Osteoblast (primary cell): ENCODE measurements around the gene CCDC138. TPM values are rescaled to one million over a fixed set of nuclear protein-coding genes. Genes with fewer than 3 reads are reported as not detected.

Experiments
- DNase-seq: peaks from one replicate; pipeline ENCODE4 v3.0.0; 2011; ENCODE audit warnings: low spot score, mixed read lengths; ENCODE audit not compliant: insufficient read length; ENCODE audit errors: missing footprints
- H2AFZ ChIP-seq: 2 replicates; pipeline ENCODE4 v1.6.0; 2011; ENCODE audit warnings: mild to moderate bottlenecking, low read length
- H3K27ac ChIP-seq: 2 replicates; pipeline ENCODE4 v1.5.1; 2011; ENCODE audit warnings: mild to moderate bottlenecking, low read depth, low read length, moderate library complexity
- H3K27me3 ChIP-seq: 2 replicates; pipeline ENCODE4 v1.6.0; 2012; ENCODE audit warnings: mild to moderate bottlenecking, control low read depth, inconsistent platforms, low read length, moderate library complexity; ENCODE audit not compliant: insufficient read depth
- H3K36me3 ChIP-seq: 2 replicates; pipeline ENCODE4 v1.5.1; 2011; ENCODE audit warnings: mild to moderate bottlenecking, low read length, control low read depth, moderate library complexity; ENCODE audit not compliant: insufficient read depth
- H3K4me1 ChIP-seq: 2 replicates; pipeline ENCODE4 v1.5.1; 2011; ENCODE audit warnings: mild to moderate bottlenecking, low read length, control low read depth, moderate library complexity; ENCODE audit not compliant: insufficient read depth
- H3K4me2 ChIP-seq: 2 replicates; pipeline ENCODE4 v1.6.0; 2011; ENCODE audit warnings: mild to moderate bottlenecking, low read length; ENCODE audit not compliant: insufficient read depth
- H3K4me3 ChIP-seq: fragments of 200-600 bp; sonication (generic); 3 replicates; pipeline ENCODE4 v1.5.1; 2012; ENCODE audit warnings: mild to moderate bottlenecking, low read length, inconsistent platforms; ENCODE audit not compliant: insufficient read depth
- H3K79me2 ChIP-seq: 2 replicates; pipeline ENCODE4 v1.6.0; 2012; ENCODE audit warnings: mild to moderate bottlenecking, low read length, control low read depth, inconsistent platforms; ENCODE audit not compliant: insufficient read depth
- H3K9me3 ChIP-seq: 2 replicates; pipeline ENCODE4 v1.5.1; 2011; ENCODE audit warnings: low read depth, low read length, control low read depth
- H4K20me1 ChIP-seq: 2 replicates; pipeline ENCODE4 v1.6.0; 2012; ENCODE audit warnings: mild to moderate bottlenecking, low read length, control low read depth; ENCODE audit not compliant: insufficient read depth
- total RNA-seq: library from RNA; depleted of rRNA; stranded (reverse); fragments of >200 nt; gene quantifications from 2 replicates; pipeline ENCODE4 v1.2.3, GENCODE V29; 2012
- TF ChIP-seq, protein P1 (sequence below): IDR thresholded peaks from 2 replicates; pipeline ENCODE4 v1.5.1; 2011; ENCODE audit warnings: mild to moderate bottlenecking, low read depth, low read length, moderate library complexity; ENCODE audit errors: extremely low read depth

Gene CCDC138
- total RNA-seq, 1 donor = 5.1 TPM

DNA sequence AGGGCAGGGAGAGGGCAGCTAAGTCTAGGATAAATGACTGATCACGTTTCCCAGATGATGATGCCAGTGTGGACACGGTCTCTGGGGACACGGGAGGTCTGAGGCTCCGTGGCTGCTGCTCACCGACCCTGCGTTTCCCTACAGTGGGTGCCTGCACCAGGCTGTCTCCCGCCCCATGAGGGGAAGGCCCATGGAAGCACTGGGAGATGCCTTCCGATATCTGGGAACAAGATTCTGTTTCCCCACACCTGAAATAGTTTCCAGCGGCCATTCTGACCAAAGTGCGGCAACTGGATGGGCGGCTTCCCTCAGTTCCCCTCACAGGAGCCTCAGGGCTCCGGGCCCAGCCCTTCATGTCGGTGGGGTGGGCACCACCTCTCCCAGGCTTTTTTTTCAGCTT lies 119.3 kb downstream of the CCDC138 start:
- H3K9me3 ChIP-seq = no peaks in the 10 kb centered on the region
- no peak overlapping the region for H2AFZ ChIP-seq
- no peaks in the 10 kb centered on the region for H4K20me1 ChIP-seq
- H3K4me2 ChIP-seq = no peak overlapping the region
- no peak for DNase-seq
- H3K27me3 ChIP-seq = peaks cover 42% of the 10 kb centered on the region
- H3K4me1 ChIP-seq = no peaks in the 10 kb centered on the region
- TF ChIP-seq, protein P1, sequence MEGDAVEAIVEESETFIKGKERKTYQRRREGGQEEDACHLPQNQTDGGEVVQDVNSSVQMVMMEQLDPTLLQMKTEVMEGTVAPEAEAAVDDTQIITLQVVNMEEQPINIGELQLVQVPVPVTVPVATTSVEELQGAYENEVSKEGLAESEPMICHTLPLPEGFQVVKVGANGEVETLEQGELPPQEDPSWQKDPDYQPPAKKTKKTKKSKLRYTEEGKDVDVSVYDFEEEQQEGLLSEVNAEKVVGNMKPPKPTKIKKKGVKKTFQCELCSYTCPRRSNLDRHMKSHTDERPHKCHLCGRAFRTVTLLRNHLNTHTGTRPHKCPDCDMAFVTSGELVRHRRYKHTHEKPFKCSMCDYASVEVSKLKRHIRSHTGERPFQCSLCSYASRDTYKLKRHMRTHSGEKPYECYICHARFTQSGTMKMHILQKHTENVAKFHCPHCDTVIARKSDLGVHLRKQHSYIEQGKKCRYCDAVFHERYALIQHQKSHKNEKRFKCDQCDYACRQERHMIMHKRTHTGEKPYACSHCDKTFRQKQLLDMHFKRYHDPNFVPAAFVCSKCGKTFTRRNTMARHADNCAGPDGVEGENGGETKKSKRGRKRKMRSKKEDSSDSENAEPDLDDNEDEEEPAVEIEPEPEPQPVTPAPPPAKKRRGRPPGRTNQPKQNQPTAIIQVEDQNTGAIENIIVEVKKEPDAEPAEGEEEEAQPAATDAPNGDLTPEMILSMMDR = no peak
- H3K79me2 ChIP-seq = no peaks in the 10 kb centered on the region
- H3K27ac ChIP-seq = no peak overlapping the region
- H3K4me3 ChIP-seq = no peak overlapping the region
- no peaks in the 10 kb centered on the region for H3K36me3 ChIP-seq

DNA sequence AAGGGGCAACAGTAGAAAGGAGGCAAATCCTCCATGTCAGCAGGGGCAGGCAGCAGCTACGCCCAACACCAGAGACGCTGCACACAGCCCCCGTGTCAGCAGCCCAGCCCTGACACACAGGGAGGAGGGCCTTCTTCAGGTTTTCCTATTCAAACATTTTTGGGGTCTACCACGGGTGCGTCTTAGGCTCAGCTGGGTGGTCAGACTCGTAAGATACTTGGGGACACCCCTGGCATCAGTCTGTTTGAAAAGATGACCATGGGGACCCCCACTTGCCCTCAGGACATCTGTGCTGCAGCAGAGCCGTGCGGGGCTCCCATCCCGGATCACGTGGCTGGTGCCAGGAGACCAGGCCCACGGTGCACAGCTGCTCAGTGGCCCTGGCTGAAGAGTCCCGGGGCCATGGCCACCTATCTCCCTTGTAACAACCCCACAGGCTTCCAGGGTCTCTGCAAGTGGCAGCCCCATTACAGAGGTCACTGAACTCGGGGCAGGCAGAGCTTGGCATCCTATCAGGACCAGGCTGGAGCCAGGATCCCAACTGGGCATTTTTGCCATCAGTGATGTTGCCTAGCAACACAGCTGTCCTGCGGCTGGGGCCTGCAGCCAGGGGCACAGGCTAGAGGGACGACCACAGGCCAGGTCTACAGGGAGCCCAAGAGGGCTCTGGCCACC lies 120.0 kb downstream of the CCDC138 start:
- H3K36me3 ChIP-seq = no peaks in the 10 kb centered on the region
- no peaks in the 10 kb centered on the region for H3K79me2 ChIP-seq
- no peaks in the 10 kb centered on the region for H3K9me3 ChIP-seq
- no peaks in the 10 kb centered on the region for H3K4me1 ChIP-seq
- H4K20me1 ChIP-seq = no peaks in the 10 kb centered on the region
- H3K4me3 ChIP-seq = no peak overlapping the region
- no peak overlapping the region for H2AFZ ChIP-seq
- H3K4me2 ChIP-seq = no peak overlapping the region
- H3K27me3 ChIP-seq = peaks cover 39% of the 10 kb centered on the region
- no peak overlapping the region for H3K27ac ChIP-seq
- no peak for DNase-seq
- TF ChIP-seq, protein P1 = no peak

DNA sequence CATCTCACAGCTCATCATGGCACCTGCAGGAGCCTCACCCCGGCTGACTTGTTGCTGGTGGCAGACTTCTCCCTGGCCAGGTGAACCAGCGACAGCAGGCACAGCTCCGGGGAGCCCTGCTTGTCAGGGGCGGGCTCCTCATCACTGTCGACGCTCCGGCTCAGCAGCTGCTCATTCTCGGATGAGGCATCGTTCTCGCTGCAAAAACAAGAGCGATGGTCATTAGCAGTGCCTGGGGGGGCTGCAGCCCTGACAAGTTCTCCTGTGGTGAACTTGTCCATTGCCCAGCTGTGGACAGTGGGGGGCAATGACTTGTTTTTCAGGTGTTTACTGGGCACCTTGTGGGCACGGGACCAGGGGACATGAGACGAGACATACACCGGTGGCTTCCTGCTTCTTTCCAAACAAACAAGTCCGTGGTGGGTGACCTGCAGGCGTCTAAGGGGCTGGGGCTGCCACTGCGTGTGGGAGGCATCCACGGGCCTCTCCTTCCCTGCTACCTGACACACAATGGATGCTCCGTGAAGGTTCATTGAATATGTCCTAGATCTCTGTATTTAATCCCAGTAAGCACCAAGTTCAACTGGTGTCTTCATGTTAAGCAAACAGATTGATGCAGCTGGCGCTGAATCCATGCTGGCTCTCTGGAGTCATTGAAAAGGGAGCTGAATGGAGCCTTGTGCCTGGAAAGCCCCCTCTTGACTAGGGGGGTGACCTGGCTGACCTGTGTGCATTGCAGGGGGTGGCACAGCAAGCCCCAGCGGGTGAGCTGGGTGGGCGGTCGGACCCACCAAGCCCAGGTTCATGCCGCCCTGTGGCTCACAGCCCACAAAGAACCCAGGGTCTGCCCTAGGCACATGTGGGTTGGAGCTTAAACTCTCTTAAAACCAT lies 121.5 kb downstream of the CCDC138 start:
- no peaks in the 10 kb centered on the region for H4K20me1 ChIP-seq
- no peaks in the 10 kb centered on the region for H3K79me2 ChIP-seq
- no peaks in the 10 kb centered on the region for H3K4me1 ChIP-seq
- no peak overlapping the region for H3K4me2 ChIP-seq
- H3K9me3 ChIP-seq = no peaks in the 10 kb centered on the region
- H3K27me3 ChIP-seq = peaks cover 33% of the 10 kb centered on the region
- no peak overlapping the region for H3K4me3 ChIP-seq
- no peak overlapping the region for H2AFZ ChIP-seq
- peak; percentile 66 for DNase-seq
- no peaks in the 10 kb centered on the region for H3K36me3 ChIP-seq
- no peak overlapping the region for H3K27ac ChIP-seq
- TF ChIP-seq, protein P1 = no peak

DNA sequence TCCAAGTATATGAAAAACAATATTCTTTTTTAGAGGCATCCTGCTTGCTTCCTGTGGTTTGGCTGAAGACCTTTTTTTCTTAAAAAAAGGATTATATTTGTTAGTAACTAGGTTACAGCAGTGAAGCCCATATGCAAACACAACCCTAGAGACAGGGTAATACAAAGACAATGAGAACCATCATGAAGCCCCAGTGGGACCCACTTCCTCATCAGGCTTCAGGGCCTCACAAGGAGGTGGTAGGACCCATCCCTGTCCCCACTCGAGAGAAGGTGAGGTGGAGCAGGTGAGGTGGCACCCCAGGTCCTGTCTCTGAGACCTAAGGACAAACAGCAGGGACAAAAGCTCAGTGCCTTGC lies 122.1 kb downstream of the CCDC138 start:
- no peak for DNase-seq
- H3K4me2 ChIP-seq = no peak overlapping the region
- H4K20me1 ChIP-seq = no peaks in the 10 kb centered on the region
- no peaks in the 10 kb centered on the region for H3K79me2 ChIP-seq
- no peaks in the 10 kb centered on the region for H3K36me3 ChIP-seq
- peaks cover 31% of the 10 kb centered on the region for H3K27me3 ChIP-seq
- no peaks in the 10 kb centered on the region for H3K4me1 ChIP-seq
- no peak overlapping the region for H2AFZ ChIP-seq
- TF ChIP-seq, protein P1 = no peak
- no peaks in the 10 kb centered on the region for H3K9me3 ChIP-seq
- H3K27ac ChIP-seq = no peak overlapping the region
- no peak overlapping the region for H3K4me3 ChIP-seq
